Measurements from ENCODE around the gene ZNF485.
"Not testable (repeated sequence)": the region's sequence is repeated elsewhere in the genome, so short reads cannot be mapped to it uniquely, and the experiment has no call there.

ZNF485 gene

DNA sequence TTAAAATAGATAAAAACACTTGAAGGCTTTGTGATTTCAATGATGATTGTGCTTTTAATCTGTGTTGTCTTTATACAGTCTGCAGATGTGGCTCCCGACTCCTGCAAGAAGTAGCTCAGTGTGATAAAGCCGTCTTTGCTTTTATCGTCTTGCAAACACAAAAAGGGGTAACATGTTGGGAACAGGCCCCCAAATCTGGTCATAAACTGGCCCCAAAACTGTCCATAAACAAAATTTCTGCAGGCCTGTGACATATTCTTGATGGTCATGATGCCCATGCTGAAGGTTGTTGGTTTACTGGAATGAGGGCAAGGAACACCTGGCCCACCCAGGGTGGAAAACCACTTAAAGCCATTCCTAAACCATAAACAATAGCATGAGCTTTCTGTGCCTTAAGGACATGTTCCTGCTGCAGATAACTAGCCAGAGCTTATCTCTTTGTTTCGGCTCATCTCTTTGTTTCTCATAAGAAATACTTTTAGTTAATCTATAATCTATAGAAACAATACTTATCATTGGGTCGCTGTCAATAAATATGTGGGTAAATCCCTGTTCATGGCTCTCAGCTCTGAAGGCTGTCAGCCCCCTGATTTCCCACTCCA is 14.8 kb upstream of the ZNF485 start:
- Mint-ChIP-seq H3K27me3 (ENCODE audit: low read depth) (peaks cover 11% of the 10 kb centered on the region), H3K4me3 (no peak overlapping the region), H3K4me1 (ENCODE audit: low read depth) (peaks cover 20% of the 10 kb centered on the region), H3K36me3 (ENCODE audit: low read depth) (peaks cover 2% of the 10 kb centered on the region), H3K27ac (no peak overlapping the region), H3K9me3 (peaks cover 21% of the 10 kb centered on the region)
- no peak for DNase-seq (ENCODE audit: low spot score)

DNA sequence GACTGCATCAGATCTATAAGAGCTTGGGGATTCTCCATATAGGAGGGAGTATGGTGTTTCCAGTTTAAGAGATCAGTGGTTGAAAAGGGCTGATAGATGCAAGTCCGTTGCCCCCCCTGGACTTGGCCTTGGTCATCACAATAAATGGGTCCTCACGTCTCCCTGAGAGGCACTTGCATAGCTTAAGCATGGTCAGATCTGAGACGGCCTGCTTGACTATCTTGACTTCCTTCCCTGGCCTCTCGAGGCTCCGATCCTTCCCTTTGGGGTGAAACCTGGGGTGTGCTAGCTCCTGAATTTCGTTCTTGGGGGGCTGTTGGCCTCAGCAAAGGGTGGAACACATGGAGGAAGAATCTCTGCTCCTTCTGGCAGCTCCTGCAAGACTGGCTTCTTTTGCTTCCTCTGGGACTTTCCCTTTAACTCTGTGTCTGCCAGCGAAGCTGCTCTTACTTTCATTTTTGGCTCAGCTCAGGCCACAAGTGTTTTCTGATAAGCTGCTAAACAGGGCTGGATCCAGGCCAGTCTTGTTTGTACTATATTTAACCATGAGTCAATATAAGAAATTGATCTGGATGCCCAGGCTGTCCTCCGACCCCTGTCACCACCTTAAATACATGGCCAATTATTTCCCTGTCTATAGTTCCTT is 11.2 kb upstream of the ZNF485 start:
- Mint-ChIP-seq H3K27ac (peak overlapping the region; percentile 60), H3K4me3 (peak overlapping the region; percentile 79), H3K36me3 (ENCODE audit: low read depth) (peaks cover 2% of the 10 kb centered on the region), H3K9me3 (peaks cover 22% of the 10 kb centered on the region), H3K4me1 (ENCODE audit: low read depth) (peaks cover 24% of the 10 kb centered on the region), H3K27me3 (ENCODE audit: low read depth) (peaks cover 7% of the 10 kb centered on the region)
- peak; percentile 57 for DNase-seq (ENCODE audit: low spot score)

DNA sequence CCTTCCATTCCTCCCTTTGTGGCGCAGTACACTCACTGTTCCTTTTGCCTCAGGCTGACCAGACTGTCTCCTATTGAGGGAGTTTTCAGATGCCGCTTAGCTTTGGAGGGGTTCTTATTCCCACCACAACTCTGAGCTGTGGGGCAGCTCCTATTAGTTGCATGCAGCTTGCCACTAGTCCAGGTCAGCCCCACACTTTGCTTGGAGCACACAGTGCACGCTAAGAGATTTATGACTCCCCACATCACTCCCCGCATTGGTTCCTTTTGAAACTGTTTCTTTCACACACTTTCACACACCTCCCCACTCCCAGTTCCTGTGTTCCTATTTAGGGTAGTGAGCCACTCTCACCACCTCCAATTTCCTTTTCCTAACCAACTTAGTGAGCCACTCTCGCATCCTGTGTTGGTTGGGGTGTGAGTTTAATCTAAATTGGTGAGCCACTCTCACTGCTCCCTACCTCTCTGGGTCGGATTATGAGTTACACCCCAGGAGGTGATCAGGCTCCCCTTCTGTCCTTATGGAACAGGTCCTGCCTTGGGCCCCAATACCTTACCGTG is 10.4 kb upstream of the ZNF485 start:
- peak overlapping the region; percentile 79 for H3K4me3 Mint-ChIP-seq

DNA sequence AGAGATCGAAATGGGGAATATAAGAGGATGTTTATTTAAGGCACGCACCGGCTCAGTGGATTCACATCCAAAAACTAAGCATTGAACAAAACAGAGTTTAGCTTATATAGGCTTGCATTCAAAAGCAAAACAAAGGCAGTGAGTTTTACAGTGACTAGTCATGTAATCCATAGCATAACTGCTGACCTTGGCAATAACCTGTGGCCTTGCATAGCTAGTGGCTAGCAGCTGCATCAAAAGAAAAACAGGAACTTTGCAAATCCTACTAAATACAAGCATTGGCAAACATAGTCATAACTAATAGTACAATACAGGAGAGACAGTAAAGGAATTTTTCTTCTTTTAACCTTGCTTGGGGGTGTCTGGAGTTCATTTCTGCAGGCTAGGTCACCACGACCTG is 9.7 kb upstream of the ZNF485 start:
- H3K9me3 Mint-ChIP-seq = peaks cover 25% of the 10 kb centered on the region

More for the DNA sequence above, 10.4 kb upstream of the ZNF485 start:
- Mint-ChIP-seq H3K4me1 (ENCODE audit: low read depth) (peaks cover 24% of the 10 kb centered on the region), H3K9me3 (peaks cover 20% of the 10 kb centered on the region), H3K36me3 (ENCODE audit: low read depth) (peaks cover 2% of the 10 kb centered on the region), H3K27ac (peak overlapping the region; percentile 60), H3K27me3 (ENCODE audit: low read depth) (peaks cover 7% of the 10 kb centered on the region)
- peak; percentile 55 for DNase-seq (ENCODE audit: low spot score)

DNA sequence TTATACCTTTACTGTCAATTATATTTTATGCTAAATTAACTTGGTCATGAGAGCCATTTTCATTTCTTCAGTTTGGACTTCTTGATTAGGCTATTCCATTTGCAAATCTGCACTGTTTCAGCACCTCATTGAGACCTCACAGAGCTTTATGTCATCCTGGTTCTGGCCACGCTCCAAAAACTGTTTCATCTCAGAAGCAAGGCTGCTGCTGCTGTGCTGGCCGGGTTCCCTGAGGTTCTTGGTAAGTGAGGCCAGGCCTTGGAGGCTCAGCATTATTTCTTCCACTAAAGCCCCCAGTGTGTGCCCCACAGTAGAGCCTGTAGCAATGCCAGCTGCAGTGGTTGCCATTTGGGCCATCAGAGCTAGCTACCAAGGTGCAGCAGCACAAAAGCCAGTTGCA is 7.8 kb upstream of the ZNF485 start:
- Mint-ChIP-seq H3K9me3 (peaks cover 19% of the 10 kb centered on the region), H3K4me1 (ENCODE audit: low read depth) (peaks cover 24% of the 10 kb centered on the region), H3K27ac (no peak overlapping the region), H3K27me3 (ENCODE audit: low read depth) (peaks cover 6% of the 10 kb centered on the region), H3K4me3 (no peak overlapping the region), H3K36me3 (ENCODE audit: low read depth) (peaks cover 2% of the 10 kb centered on the region)
- DNase-seq (ENCODE audit: low spot score) = no peak

More for the DNA sequence above, 9.7 kb upstream of the ZNF485 start:
- H3K27me3 Mint-ChIP-seq (ENCODE audit: low read depth) = peaks cover 7% of the 10 kb centered on the region
- H3K4me1 Mint-ChIP-seq (ENCODE audit: low read depth) = peaks cover 24% of the 10 kb centered on the region
- no peak overlapping the region for H3K27ac Mint-ChIP-seq
- H3K36me3 Mint-ChIP-seq (ENCODE audit: low read depth) = peaks cover 2% of the 10 kb centered on the region
- H3K4me3 Mint-ChIP-seq = no peak overlapping the region
- DNase-seq (ENCODE audit: low spot score) = no peak

DNA sequence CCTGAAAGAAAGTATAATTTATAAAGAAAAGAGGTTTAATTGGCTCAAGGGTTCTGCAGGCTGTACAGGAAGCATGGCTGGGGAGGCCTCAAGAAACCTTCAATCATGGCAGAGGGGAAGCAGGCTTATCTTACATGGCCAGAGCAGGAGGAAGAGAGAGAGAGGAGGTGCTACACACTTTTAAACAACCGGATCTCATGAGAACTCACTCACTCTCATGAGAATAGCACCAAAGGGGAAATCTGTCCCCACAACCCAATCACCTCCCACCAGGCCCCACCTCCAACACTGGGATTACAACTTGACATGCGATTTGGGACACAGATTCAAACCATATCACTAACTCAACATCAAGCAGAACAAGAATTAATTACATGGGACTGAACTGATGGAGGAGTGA is 6.9 kb upstream of the ZNF485 start:
- Mint-ChIP-seq H3K27ac (no peak overlapping the region), H3K4me3 (no peak overlapping the region), H3K9me3 (peaks cover 11% of the 10 kb centered on the region), H3K36me3 (ENCODE audit: low read depth) (no peaks in the 10 kb centered on the region), H3K4me1 (ENCODE audit: low read depth) (peaks cover 24% of the 10 kb centered on the region), H3K27me3 (ENCODE audit: low read depth) (peaks cover 3% of the 10 kb centered on the region)
- DNase-seq (ENCODE audit: low spot score) = no peak

DNA sequence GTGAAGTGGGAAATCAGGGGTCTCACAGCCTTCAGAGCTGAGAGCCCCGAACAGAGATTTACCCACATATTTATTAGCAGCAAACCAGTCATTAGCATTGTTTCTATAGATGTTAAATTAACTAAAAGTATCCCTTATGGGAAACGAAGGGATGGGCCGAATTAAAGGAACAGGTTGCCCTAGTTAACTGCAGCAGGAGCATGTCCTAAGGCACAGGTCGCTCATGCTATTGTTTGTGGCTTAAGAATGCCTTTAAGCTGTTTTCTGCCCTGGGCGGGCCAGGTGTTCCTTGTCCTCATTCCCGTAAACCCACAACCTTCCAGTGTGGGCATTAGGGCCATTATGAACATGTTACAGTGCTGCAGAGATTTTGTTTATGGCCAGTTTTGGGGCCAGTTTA is 4.7 kb upstream of the ZNF485 start:
- H3K9me3 Mint-ChIP-seq = peaks cover 11% of the 10 kb centered on the region
- not testable (repeated sequence) for H3K27ac Mint-ChIP-seq; DNase-seq (ENCODE audit: low spot score); H3K4me1 Mint-ChIP-seq (ENCODE audit: low read depth); H3K36me3 Mint-ChIP-seq (ENCODE audit: low read depth); H3K27me3 Mint-ChIP-seq (ENCODE audit: low read depth); H3K4me3 Mint-ChIP-seq

DNA sequence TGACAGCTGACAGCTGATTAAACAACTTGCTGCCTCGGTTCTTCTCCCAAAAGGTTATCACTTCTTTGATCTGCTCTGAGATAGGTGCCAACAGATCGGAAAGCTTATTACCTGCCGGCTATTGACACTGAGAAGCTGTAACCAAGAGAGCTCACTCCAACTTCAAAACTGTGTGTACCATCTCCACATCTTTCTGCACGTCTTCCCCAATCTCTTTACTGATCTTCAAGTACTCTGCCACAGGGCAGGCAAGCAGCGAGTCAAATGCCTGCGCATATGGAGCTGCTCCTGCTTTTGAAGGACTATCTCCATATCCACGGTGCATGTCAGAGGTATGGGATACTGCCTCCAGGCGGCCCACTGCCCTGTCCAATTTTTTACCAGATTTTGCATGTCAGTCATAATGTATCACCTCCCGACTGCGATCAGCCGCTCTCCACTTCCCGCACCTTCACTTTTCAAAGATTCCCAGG is 352 bp upstream of the ZNF485 start:
- no peak for DNase-seq (ENCODE audit: low spot score)
- Mint-ChIP-seq H3K36me3 (ENCODE audit: low read depth) (peaks cover 28% of the 10 kb centered on the region), H3K27ac (peak overlapping the region; percentile 34), H3K4me3 (peak overlapping the region; percentile 75), H3K4me1 (ENCODE audit: low read depth) (peaks cover 13% of the 10 kb centered on the region), H3K9me3 (peaks cover 9% of the 10 kb centered on the region), H3K27me3 (ENCODE audit: low read depth) (peaks cover 3% of the 10 kb centered on the region)

DNA sequence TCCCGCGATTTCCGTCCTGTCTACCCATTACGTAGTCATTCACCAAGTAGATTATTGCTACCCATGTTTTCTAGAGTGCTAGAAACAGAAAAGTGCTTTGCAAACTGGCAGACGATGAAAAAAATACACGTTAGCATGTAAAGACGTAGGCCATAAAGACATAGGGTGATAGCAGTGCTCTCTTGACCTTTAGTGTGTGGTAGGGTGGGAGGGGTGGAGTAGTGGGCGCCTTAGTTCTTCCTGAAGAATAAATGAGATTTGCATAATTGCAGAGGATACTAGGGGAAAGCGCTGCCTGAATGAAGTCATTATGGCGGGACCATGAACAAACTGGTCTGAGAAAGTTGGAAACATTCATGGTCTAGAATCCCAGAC is 948 bp downstream of the ZNF485 start:
- peaks cover 3% of the 10 kb centered on the region for H3K27me3 Mint-ChIP-seq (ENCODE audit: low read depth)
- peaks cover 37% of the 10 kb centered on the region for H3K36me3 Mint-ChIP-seq (ENCODE audit: low read depth)
- DNase-seq (ENCODE audit: low spot score) = no peak
- H3K4me1 Mint-ChIP-seq (ENCODE audit: low read depth) = peaks cover 13% of the 10 kb centered on the region
- H3K27ac Mint-ChIP-seq = peak overlapping the region; percentile 73
- H3K4me3 Mint-ChIP-seq = peak overlapping the region; percentile 77
- H3K9me3 Mint-ChIP-seq = peaks cover 10% of the 10 kb centered on the region

DNA sequence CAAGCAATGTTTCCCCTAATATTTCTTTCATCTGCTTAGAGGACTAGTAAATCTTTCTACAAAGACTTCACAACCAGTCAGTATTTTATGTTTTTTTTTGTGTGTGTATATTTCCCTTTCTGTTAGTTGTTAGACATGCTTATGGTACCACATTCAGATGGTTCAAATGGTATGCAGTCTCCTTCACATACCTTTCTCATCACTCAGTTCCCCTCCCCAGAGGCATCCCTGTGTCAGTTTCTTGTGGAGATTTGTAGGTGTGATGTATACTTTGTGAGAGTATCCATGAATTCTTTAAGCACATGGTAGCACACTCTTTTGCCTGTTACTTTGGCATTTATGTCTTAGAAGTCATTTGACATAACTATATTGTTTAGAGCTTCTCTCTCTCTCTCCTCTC is 4.4 kb downstream of the ZNF485 start:
- DNase-seq (ENCODE audit: low spot score) = no peak
- Mint-ChIP-seq H3K27me3 (ENCODE audit: low read depth) (no peaks in the 10 kb centered on the region), H3K4me3 (no peak overlapping the region), H3K36me3 (ENCODE audit: low read depth) (peaks cover 61% of the 10 kb centered on the region), H3K27ac (no peak overlapping the region), H3K4me1 (ENCODE audit: low read depth) (peaks cover 13% of the 10 kb centered on the region), H3K9me3 (peaks cover 33% of the 10 kb centered on the region)

DNA sequence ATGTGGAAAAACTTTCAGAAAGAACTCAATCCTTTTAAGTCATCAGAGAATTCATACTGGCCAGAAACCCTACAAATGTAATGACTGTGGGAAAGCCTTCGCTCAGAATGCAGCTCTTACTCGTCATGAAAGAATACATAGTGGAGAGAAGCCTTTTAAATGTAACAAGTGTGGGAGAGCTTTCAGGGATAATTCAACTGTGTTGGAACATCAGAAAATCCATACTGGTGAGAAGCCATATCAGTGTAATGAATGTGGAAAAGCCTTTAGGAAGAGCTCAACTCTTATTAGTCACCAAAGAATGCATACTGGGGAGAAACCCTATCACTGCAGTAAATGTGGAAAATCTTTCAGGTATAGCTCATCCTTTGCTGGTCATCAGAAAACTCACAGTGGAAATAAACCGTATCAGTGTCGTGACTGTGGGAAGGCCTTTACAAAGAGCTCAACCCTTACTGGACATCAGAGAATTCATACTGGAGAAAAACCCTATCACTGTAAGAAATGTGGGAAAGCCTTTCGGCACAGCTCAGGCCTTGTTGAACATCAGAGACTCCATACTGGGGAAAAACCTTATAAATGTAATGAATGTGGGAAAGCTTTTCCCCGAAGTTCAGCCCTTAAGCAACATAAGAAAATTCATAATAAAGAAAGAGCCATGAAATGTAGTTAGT is 10.6 kb downstream of the ZNF485 start:
- H3K9me3 Mint-ChIP-seq = peaks cover 64% of the 10 kb centered on the region
- no peaks in the 10 kb centered on the region for H3K27me3 Mint-ChIP-seq (ENCODE audit: low read depth)

DNA sequence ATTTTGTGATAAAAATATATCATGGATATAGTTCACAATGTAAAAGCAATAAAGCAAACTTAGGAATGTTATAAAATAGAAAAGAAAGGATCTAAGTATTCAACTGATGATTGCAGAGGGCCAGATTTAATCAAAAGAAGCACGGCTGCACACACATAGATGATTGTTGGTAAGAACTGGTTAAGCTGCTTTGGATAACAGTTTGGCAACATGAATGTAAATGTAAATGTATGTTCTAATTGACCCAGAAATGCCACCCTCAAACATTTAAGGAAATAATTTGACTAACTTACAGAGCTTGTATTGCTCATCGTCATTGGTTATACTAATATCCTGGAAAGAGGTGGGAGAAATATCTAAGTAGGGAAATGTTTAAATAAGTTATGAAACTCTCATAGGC is 13.1 kb downstream of the ZNF485 start:
- H3K4me3 Mint-ChIP-seq = no peak overlapping the region
- peaks cover 66% of the 10 kb centered on the region for H3K9me3 Mint-ChIP-seq
- H3K27ac Mint-ChIP-seq = no peak overlapping the region
- DNase-seq (ENCODE audit: low spot score) = no peak
- peaks cover 26% of the 10 kb centered on the region for H3K36me3 Mint-ChIP-seq (ENCODE audit: low read depth)
- H3K27me3 Mint-ChIP-seq (ENCODE audit: low read depth) = no peaks in the 10 kb centered on the region
- H3K4me1 Mint-ChIP-seq (ENCODE audit: low read depth) = peaks cover 10% of the 10 kb centered on the region

More for the DNA sequence above, 10.6 kb downstream of the ZNF485 start:
- no peak overlapping the region for H3K27ac Mint-ChIP-seq
- peaks cover 44% of the 10 kb centered on the region for H3K36me3 Mint-ChIP-seq (ENCODE audit: low read depth)
- DNase-seq (ENCODE audit: low spot score) = no peak
- H3K4me1 Mint-ChIP-seq (ENCODE audit: low read depth) = no peaks in the 10 kb centered on the region
- no peak overlapping the region for H3K4me3 Mint-ChIP-seq

DNA sequence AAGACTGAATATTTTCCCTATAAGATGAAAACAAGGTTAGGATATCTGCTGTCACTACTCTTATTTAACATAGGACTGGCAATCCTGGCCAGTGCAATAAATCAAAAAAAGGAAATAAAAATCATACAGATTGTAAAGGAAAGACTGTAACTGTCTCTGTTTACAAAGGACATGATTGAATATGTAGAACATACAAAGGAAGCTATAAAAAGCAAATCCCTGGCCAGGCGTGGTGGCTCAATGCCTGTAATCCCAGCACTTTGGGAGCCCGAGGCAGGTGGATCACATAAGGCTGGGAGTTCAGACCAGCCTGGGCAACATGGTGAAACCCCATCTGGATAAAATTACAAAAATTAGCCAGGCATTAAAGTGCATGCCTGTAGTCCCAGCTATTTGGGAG is 15.8 kb downstream of the ZNF485 start:
- no peak overlapping the region for H3K4me3 Mint-ChIP-seq
- H3K27me3 Mint-ChIP-seq (ENCODE audit: low read depth) = no peaks in the 10 kb centered on the region
- DNase-seq (ENCODE audit: low spot score) = no peak
- H3K36me3 Mint-ChIP-seq (ENCODE audit: low read depth) = peaks cover 4% of the 10 kb centered on the region
- no peak overlapping the region for H3K27ac Mint-ChIP-seq
- H3K9me3 Mint-ChIP-seq = peaks cover 46% of the 10 kb centered on the region
- peaks cover 10% of the 10 kb centered on the region for H3K4me1 Mint-ChIP-seq (ENCODE audit: low read depth)

DNA sequence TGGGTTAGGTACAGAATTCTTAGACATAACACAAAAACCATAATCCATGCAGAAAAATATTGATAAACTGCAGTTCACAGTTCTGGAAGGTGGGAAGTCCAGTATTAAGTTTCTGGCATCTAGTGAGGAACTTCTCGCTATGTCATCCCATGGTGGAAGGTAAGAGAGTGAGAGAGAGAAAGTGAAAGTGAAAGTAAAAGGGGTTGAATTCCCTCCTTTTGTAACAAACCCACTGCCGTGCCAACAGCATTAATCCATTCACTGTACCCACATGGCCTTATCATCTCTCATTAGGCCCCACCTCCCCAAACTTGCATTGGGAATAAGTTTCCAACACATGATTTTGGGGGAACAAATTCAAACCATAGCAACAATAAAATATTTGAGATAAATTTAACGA is 17.1 kb downstream of the ZNF485 start:
- no peak for DNase-seq (ENCODE audit: low spot score)
- peak overlapping the region; percentile 28 for H3K4me3 Mint-ChIP-seq
- H3K36me3 Mint-ChIP-seq (ENCODE audit: low read depth) = peaks cover 2% of the 10 kb centered on the region
- H3K27me3 Mint-ChIP-seq (ENCODE audit: low read depth) = no peaks in the 10 kb centered on the region
- peaks cover 52% of the 10 kb centered on the region for H3K9me3 Mint-ChIP-seq
- H3K27ac Mint-ChIP-seq = no peak overlapping the region
- peaks cover 10% of the 10 kb centered on the region for H3K4me1 Mint-ChIP-seq (ENCODE audit: low read depth)
